Measurements from ENCODE around the gene CIDEC. TPM values are rescaled to one million over a fixed set of nuclear protein-coding genes. Genes with fewer than 3 reads are reported as not detected.

CIDEC gene
- total RNA-seq, 2 experiments from 2014 or later: not detected

DNA sequence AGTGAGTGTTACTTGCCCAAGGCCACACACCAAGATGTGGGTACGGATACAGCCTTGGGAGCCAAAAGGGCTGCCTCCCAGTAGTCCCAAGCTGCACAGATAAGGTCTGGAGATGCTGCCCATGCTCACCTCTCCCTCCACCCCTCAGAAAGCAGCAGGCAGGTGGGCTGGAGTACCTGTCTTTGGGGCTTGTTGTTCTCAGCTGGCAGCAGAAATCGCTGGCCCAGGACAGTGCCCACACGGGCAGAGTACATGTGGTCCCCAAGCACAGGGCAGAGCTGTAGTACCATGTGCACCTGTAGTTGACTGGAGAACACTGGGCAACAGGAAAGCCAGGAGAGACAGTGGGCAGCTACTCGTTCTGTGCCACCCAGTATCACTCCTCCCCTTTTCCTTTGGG, 41.2 kb downstream of the CIDEC start:
- no peak for TF ChIP-seq CTCF (IDR thresholded peaks at IDR 0.05)
- Mint-ChIP-seq H3K4me3 (no peak overlapping the region), H3K9me3 (no peaks in the 10 kb centered on the region), H3K36me3 (ENCODE audit: low read depth) (peaks cover 57% of the 10 kb centered on the region), H3K27ac (no peak overlapping the region), H3K27me3 (no peaks in the 10 kb centered on the region), H3K4me1 (ENCODE audit: low read depth) (peaks cover 22% of the 10 kb centered on the region)
- no peak for ATAC-seq (ENCODE audit: poor library complexity)
- Histone ChIP-seq H3K4me3 (ENCODE audit: low read length) (no peak overlapping the region), H3K4me1 (ENCODE audit: insufficient read depth, low read length) (peaks cover 17% of the 10 kb centered on the region), H3K27me3 (ENCODE audit: control insufficient read depth in 1 of 2, insufficient read depth in 2 of 2, low read length in 2 of 2) (no peaks in the 10 kb centered on the region), H3K9me3 (ENCODE audit: control insufficient read depth in 1 of 2, insufficient read depth in 1 of 2, low read length in 2 of 2) (no peaks in the 10 kb centered on the region), H3K27ac (ENCODE audit: low read depth in 1 of 2, low read length in 2 of 2) (no peak overlapping the region), H3K36me3 (ENCODE audit: insufficient read depth, low read length) (peaks cover 55% of the 10 kb centered on the region)
- CTCF ChIA-PET: no interaction called here
- no peak for DNase-seq
- intact Hi-C loops (cut with DNase I, micrococcal nuclease): no loop called here
- POLR2A ChIA-PET: no interaction called here

DNA sequence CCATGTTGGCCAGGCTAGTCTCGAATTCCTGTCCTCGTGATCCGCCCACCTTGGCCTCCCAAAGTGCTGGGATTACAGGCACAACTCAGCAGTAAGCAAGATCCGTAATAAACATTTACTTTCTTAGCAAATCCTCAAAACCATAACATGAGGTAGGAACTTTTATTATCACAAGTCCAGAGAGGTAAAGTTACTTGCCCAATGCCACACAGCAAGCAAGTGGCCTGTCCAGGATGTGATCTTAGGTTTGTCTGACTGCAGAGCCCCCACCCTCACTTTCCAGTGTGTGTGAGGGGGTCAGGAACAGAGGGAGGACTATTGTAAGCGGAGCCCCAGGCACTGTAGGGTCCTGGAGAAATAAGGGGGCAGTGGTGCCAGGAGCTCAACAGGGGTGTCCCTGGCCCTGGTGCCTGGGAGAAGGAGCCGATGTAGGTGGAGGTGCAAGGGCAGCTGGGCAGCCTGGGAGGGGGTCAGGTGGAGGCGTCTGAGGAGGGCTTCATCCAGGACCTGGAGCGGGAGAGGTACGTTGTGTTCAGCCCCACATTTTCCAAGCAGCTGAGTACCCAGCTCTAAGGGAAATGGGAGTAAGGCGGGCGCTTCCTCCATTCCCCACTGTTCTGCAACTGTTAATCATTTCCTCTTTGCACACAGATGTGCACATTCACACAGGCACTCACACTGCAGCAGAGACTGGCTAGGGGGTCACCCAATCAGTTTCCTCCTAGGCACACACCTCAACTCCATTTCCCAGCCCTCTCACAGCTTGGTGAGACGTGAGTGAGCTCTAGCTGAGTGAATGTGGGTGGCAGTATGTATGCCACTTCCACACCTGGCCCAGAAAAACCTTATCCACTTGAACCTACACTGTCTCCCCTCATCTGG, 42.1 kb downstream of the CIDEC start:
- H3K27ac Mint-ChIP-seq: no peak overlapping the region
- POLR2A ChIA-PET: no interaction called here
- H3K4me3 Mint-ChIP-seq: no peak overlapping the region

More for the DNA sequence above, 42.1 kb downstream of the CIDEC start:
- Histone ChIP-seq H3K9me3 (ENCODE audit: control insufficient read depth in 1 of 2, insufficient read depth in 1 of 2, low read length in 2 of 2) (no peaks in the 10 kb centered on the region), H3K27ac (ENCODE audit: low read depth in 1 of 2, low read length in 2 of 2) (no peak overlapping the region), H3K4me3 (ENCODE audit: low read length) (no peak overlapping the region), H3K27me3 (ENCODE audit: control insufficient read depth in 1 of 2, insufficient read depth in 2 of 2, low read length in 2 of 2) (no peaks in the 10 kb centered on the region), H3K4me1 (ENCODE audit: insufficient read depth, low read length) (peaks cover 11% of the 10 kb centered on the region), H3K36me3 (ENCODE audit: insufficient read depth, low read length) (peaks cover 64% of the 10 kb centered on the region)
- CTCF ChIA-PET: interaction anchor here (0.6 kb wide), 1 partner anchor 11 kb away, joined by 3 read pairs; no protein-coding TSS in a partner anchor
- TF ChIP-seq CTCF (IDR thresholded peaks at IDR 0.05): no peak
- H3K4me1 Mint-ChIP-seq (ENCODE audit: low read depth): peaks cover 12% of the 10 kb centered on the region
- H3K9me3 Mint-ChIP-seq: no peaks in the 10 kb centered on the region
- no peak for DNase-seq
- intact Hi-C loops (cut with DNase I, micrococcal nuclease): no loop called here
- peaks cover 57% of the 10 kb centered on the region for H3K36me3 Mint-ChIP-seq (ENCODE audit: low read depth)
- no peak for ATAC-seq (ENCODE audit: poor library complexity)
- no peaks in the 10 kb centered on the region for H3K27me3 Mint-ChIP-seq

Measured in CD4-positive, alpha-beta T cell (primary cell).